GOT3 (cell line): ENCODE results near the gene KCNQ2.

Experiments
- DNase-seq: peaks from one replicate; lab custom pipeline; 2025; ENCODE audit warnings: mixed read lengths; lab: John Stamatoyannopoulos, UW

KCNQ2 gene

GRCh38 chr20:63356931-63357879 is 115.2 kb downstream of the KCNQ2 start:
- no peak for DNase-seq

DNA sequence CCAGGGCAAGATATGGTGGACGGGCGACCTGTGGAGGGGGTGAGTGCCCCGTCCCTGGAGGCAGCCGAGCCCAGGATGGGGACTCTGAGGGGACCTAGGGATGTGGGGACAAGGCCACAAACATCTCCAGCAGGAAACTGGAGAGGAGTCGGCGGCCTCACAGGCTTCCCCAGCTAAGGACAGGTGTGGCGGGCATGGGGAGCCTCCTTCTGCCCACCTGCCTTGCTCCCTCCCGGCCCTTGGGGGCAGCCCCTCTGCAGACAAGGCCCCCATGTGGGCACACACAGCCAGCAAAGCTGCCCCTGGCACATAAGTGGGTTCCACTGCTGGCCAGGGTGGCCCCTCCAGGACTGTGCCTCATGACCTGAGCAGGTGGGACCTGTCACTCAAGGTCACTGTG is 115.9 kb downstream of the KCNQ2 start:
- no peak for DNase-seq

- no peak for DNase-seq
Measured at GRCh38 chr20:63355781-63356295, 116.6 kb downstream of the KCNQ2 start.

DNA sequence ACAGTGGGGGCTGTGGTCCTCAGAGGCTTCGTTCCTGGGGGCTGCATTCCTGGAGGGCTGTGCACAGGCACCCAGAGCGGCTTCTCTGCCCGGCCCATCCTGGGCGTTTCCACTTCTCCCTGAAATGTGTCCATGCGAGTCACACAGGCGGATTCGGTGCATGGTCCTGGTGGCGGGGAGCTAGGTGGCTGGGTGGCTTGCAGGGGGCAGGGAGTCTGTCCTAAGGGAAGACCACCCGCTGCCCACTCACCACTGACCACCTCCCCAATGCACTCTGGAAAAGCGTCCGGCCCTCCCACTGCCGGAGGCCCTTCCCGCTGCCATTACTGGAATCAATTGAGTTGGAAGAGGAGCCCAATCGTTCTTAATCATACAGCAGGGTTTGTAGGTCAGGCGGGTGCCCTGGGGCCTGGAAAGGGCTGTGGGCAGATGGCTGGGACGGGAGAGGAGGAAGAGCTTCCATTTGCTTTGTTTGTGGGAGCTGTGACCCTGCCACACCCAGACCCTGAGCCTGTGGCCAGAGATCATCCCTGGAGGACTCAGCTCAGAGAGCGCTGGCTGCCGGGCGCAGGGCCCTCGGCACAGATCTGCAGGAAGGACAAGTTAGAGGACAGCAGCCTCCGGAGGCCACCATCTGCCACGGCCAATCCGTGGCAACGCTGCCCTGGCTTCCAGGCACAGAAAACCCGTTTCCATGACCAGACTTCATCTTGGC is 117.7 kb downstream of the KCNQ2 start:
- DNase-seq, result no peak

GRCh38 chr20:63352811-63353221 is 119.6 kb downstream of the KCNQ2 start:
- DNase-seq, result no peak

GRCh38 chr20:63351811-63352591 is 120.5 kb downstream of the KCNQ2 start:
- no peak for DNase-seq

- DNase-seq, result no peak
Measured at GRCh38 chr20:63351326-63351700, 121.1 kb downstream of the KCNQ2 start.

DNA sequence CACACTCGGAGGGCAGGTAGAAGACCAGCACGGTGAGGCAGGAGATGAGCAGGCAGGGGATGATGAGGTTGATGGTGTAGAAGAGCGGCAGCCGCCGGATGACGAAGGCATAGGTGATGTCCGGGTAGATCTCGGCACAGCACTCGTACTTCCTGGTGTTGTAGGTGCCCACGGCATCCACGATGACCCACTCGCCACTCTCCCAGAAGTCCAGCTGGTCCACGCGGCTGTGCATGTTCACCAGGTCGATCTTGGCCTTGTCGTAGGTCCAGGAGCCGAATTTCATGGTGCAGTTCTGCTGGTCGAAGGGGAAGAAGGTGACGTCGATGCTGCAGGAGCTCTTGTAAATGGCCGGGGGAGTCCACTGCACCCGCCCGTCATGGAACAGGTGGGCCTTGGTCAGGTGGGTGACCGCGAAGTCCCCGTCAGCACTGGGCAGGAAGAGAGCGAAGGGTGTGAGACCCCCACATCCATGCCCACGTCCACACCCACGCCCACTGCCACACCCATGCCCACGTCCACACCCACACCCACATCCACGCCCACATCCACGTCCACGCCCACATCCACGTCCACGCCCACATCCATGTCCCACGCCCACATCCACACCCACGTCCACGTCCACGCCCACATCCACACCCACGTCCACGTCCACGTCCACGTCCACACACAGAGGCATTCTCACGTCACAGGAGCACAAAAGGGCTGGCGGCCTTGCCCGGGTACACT is 121.7 kb downstream of the KCNQ2 start:
- DNase-seq, result no peak
